ENCODE data around the gene MYO7B.

GRCh38 chr2:127596311-127597045, 61.0 kb downstream of the MYO7B start:
- TF ChIP-seq CTCF (IDR thresholded peaks at IDR 0.05): no peak
- TF ChIP-seq RCOR1 (IDR thresholded peaks at IDR 0.05; ENCODE audit: low read length): no peak
- TF ChIP-seq ZBTB33 (IDR thresholded peaks at IDR 0.05; ENCODE audit: borderline replicate concordance, low read depth): no peak
- TF ChIP-seq FOXJ3 (CRISPR knock-in tag; IDR thresholded peaks at IDR 0.05): no peak
- no peak for TF ChIP-seq RXRA (IDR thresholded peaks at IDR 0.05; ENCODE audit: borderline replicate concordance, low read depth)
- no peak for TF ChIP-seq REST (IDR thresholded peaks at IDR 0.05; ENCODE audit: low read depth, low read length)
- TF ChIP-seq POLR2AphosphoS5 (IDR thresholded peaks at IDR 0.05; ENCODE audit: low read depth, low read length): no peak
- no peak for TF ChIP-seq EZH2phosphoT487 (IDR thresholded peaks at IDR 0.05; ENCODE audit: borderline replicate concordance, low read depth)
- no peak for TF ChIP-seq GABPA (IDR thresholded peaks at IDR 0.05; ENCODE audit: low read depth)
- TF ChIP-seq EP300 (IDR thresholded peaks at IDR 0.05; ENCODE audit: borderline replicate concordance in 1 of 2, low read depth in 1 of 2, low read length in 1 of 2): no peak
- no peak for TF ChIP-seq RAD21 (IDR thresholded peaks at IDR 0.05; ENCODE audit: low read length)
- TF ChIP-seq TAF1 (IDR thresholded peaks at IDR 0.05; ENCODE audit: borderline replicate concordance, low read depth, low read length): no peak
- no peak for TF ChIP-seq YY1 (IDR thresholded peaks at IDR 0.05; ENCODE audit: low read depth)
